SU-DHL-6 (cell line): ENCODE results near the gene MAP3K4.

ENCODE experiments used
- EZH2phosphoT487 ChIP-seq: fragments of 200-600 bp; sonication (generic), shearing (Covaris generic); conservative IDR thresholded peaks from 2 replicates; pipeline ENCODE4 v1.6.1; 2018; ENCODE audit warnings: mild to moderate bottlenecking, antibody characterized with exemption, low read length, moderate library complexity, mixed read lengths
- TF ChIP-seq, protein P1 (sequence below): fragments of 200-600 bp; sonication (generic); IDR thresholded peaks from one replicate; pipeline ENCODE4 v1.5.1; 2017; ENCODE audit warnings: antibody characterized with exemption, mild to moderate bottlenecking, low read length, moderate library complexity; ENCODE audit not compliant: insufficient read depth, poor library complexity, severe bottlenecking

DNA sequence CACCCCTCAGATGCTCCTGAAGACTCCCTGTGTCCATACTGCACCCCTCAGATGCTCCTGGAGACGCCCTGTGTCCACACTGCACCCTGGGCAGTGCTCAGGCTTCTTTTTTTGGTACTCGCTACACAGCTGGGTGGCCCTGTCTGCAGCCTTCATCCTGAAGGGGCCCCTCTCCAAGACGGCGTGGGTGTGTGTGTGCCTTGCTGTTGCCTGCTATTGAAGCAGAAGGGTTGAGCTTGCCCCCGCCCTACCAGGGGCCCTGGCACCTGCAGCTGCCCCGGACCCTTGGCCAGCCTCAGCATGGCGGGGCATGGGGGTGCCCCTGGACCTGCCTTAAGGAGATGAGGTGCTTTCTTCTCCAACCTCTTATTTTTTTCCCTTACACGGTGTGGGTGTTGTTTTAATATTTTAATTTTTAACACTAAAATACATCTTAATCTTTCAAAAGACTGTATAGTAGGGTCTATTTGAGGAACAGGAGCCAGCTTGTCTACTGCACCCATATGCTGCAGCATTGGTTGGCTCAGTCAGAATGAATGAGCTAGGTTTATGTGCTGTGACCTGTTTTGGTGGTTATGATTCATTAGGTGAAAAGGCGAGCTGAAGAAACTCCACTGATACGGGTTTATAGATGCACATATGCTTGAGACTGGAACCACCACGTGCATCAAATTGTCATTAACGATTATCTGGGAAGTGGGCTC, 146.4 kb downstream of the MAP3K4 start:
- TF ChIP-seq, protein P1, sequence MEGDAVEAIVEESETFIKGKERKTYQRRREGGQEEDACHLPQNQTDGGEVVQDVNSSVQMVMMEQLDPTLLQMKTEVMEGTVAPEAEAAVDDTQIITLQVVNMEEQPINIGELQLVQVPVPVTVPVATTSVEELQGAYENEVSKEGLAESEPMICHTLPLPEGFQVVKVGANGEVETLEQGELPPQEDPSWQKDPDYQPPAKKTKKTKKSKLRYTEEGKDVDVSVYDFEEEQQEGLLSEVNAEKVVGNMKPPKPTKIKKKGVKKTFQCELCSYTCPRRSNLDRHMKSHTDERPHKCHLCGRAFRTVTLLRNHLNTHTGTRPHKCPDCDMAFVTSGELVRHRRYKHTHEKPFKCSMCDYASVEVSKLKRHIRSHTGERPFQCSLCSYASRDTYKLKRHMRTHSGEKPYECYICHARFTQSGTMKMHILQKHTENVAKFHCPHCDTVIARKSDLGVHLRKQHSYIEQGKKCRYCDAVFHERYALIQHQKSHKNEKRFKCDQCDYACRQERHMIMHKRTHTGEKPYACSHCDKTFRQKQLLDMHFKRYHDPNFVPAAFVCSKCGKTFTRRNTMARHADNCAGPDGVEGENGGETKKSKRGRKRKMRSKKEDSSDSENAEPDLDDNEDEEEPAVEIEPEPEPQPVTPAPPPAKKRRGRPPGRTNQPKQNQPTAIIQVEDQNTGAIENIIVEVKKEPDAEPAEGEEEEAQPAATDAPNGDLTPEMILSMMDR: no peak
- TF ChIP-seq EZH2phosphoT487: no peak
